Activated CD8-positive, alpha-beta memory T cell treated with anti-CD3 and anti-CD28 coated beads, Interleukin-2, amount 10 ng/mL, durations not matched to agents 7 days and 5 days (primary cell): ENCODE measurements around the gene FAM81A. TPM values are rescaled to one million over a fixed set of nuclear protein-coding genes. Genes with fewer than 3 reads are reported as not detected.
A peak's percentile ranks its signal among the peaks of the same experiment; 100 is the strongest.

ENCODE experiments used
- ATAC-seq: fragments of 150-1000 bp; cut with Tn5 transposase; one replicate; pipeline ENCODE4 v1.10.0; 2021; ENCODE audit warnings: moderate library complexity
- CTCF ChIA-PET: fragments of 350-600 bp; sonication (Branson Sonifier 250); formaldehyde crosslinking; loops from one replicate; lab custom pipeline; 2021; ENCODE audit warnings: antibody characterized with exemption; lab: Charles Lee
- DNase-seq: peaks from one replicate; pipeline ENCODE4 v3.0.0-alpha.2; 2020
- H3K27ac Mint-ChIP-seq: one replicate; pipeline ENCODE4 v1.8.0; 2021; ENCODE audit warnings: mild to moderate bottlenecking, mixed read lengths
- H3K27me3 Mint-ChIP-seq: one replicate; pipeline ENCODE4 v1.8.0; 2021; ENCODE audit warnings: mixed read lengths
- H3K36me3 Mint-ChIP-seq: one replicate; pipeline ENCODE4 v1.8.0; 2021; ENCODE audit warnings: mild to moderate bottlenecking, mixed read lengths
- H3K4me1 Mint-ChIP-seq: one replicate; pipeline ENCODE4 v1.8.0; 2021; ENCODE audit warnings: mixed read lengths
- H3K4me3 Mint-ChIP-seq: one replicate; pipeline ENCODE4 v1.8.0; 2021; ENCODE audit warnings: mild to moderate bottlenecking, moderate library complexity, mixed read lengths
- H3K9me3 Mint-ChIP-seq: one replicate; pipeline ENCODE4 v1.8.0; 2022; ENCODE audit warnings: low read depth, mixed read lengths
- total RNA-seq, 2 experiments: library from RNA; stranded (reverse); gene quantifications; one replicate each; pipeline ENCODE4 v1.2.3, GENCODE V29; 2021

The FAM81A gene
- total RNA-seq, 2 experiments from 2014 or later = 2.5 to 3.7 TPM

DNA sequence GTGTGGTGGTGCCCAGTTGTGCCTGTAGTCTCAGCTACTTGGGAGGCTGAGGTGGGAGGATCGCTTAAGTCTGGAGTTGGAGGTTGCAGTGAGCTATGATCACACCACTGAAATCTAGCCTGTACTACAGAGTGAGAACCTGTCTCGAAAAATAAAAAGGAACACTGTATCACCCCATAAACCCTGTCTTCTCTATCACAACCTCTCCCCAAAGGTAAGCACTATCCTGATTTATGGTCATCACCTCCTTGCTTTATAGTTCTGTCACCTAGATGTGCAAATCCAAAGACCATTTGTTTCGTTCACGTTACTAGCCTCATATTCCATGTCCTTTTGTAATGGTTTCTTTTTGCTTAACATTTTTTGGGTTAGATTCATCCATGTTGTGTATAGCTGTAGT, 123.6 kb downstream of the FAM81A start:
- H3K9me3 Mint-ChIP-seq = no peaks in the 10 kb centered on the region
- peaks cover 24% of the 10 kb centered on the region for H3K27me3 Mint-ChIP-seq
- H3K36me3 Mint-ChIP-seq = no peaks in the 10 kb centered on the region
- H3K4me1 Mint-ChIP-seq = peaks cover 7% of the 10 kb centered on the region
- no peak overlapping the region for H3K27ac Mint-ChIP-seq
- ATAC-seq (no peak), DNase-seq (no peak)
- no peak overlapping the region for H3K4me3 Mint-ChIP-seq
- CTCF ChIA-PET = no interaction called here

GRCh38 chr15:59562448-59563186, 124.6 kb downstream of the FAM81A start:
- Mint-ChIP-seq H3K27ac (no peak overlapping the region), H3K9me3 (no peaks in the 10 kb centered on the region), H3K36me3 (no peaks in the 10 kb centered on the region), H3K4me3 (no peak overlapping the region), H3K27me3 (peaks cover 26% of the 10 kb centered on the region), H3K4me1 (peaks cover 7% of the 10 kb centered on the region)
- DNase-seq (no peak), ATAC-seq (no peak)
- CTCF ChIA-PET = no interaction called here

DNA sequence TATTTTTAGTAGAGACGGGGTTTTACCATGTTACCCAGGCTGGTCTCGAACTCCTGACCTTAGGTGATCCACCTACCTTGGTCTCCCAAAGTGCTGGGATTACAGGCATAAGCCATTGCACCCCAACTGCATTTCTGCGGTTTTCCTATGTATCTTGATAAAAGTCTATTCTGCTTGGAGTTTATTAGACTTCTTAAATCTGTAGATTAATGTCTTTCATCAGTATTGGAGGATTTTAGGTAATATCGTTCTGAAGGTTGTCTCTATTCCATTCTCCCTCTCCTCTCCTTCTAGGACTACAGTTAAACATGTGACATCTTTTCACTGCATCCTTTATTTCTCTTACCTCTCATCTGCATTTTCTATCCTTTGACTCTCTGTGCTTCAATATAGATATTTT, 127.3 kb downstream of the FAM81A start:
- Mint-ChIP-seq H3K27me3 (peaks cover 20% of the 10 kb centered on the region), H3K4me3 (no peak overlapping the region), H3K4me1 (peaks cover 21% of the 10 kb centered on the region), H3K36me3 (no peaks in the 10 kb centered on the region), H3K27ac (no peak overlapping the region), H3K9me3 (no peaks in the 10 kb centered on the region)
- no peak for ATAC-seq
- CTCF ChIA-PET = no interaction called here
- DNase-seq = no peak

DNA sequence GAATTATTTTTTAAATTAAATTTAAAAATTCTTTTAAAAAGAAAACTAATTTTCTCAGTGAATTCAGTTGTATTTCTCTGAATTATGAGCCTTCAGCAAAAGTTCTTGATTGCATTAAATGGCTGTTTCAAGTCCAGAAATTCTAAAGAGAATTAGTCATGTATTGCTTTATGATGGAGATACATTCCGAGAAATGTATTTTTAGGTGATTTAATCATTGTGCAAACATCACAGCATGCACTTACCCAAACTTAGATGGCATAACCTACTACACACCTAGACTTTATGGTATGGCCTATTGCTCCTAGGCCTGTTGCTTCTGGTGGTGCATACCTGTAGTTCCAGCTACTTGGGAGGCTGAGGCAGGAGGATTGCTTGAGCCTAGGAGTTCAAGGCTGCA, 129.3 kb downstream of the FAM81A start:
- Mint-ChIP-seq H3K4me3 (no peak overlapping the region), H3K27ac (no peak overlapping the region), H3K4me1 (peaks cover 24% of the 10 kb centered on the region), H3K9me3 (no peaks in the 10 kb centered on the region), H3K36me3 (no peaks in the 10 kb centered on the region), H3K27me3 (peaks cover 19% of the 10 kb centered on the region)
- CTCF ChIA-PET = no interaction called here
- no peak for ATAC-seq
- DNase-seq = no peak

DNA sequence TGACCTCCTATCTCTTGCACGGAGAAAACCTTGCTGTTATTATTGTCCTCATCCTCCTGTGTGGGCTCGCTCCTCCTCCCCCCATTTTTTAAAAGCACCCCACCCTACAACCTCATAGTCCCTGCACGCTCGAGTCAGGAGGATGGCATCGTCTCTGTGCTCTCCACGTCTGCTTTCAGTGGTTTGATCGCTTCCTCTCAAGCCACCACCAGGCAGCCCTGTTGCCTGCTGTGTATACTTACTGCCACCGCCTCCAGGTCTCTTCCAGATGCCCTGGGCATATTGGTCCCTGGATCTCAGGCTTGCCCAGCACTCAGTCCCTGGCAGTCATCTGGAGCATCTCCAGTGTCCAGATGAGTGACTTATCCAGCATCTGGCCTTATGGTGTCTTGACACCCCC, 131.5 kb downstream of the FAM81A start:
- Mint-ChIP-seq H3K27ac (no peak overlapping the region), H3K4me3 (no peak overlapping the region), H3K9me3 (no peaks in the 10 kb centered on the region), H3K36me3 (no peaks in the 10 kb centered on the region), H3K4me1 (peaks cover 20% of the 10 kb centered on the region), H3K27me3 (peaks cover 10% of the 10 kb centered on the region)
- DNase-seq = peak; percentile 58
- peak; percentile 68 for ATAC-seq
- CTCF ChIA-PET = no interaction called here

GRCh38 chr15:59570315-59570714, 132.3 kb downstream of the FAM81A start:
- peaks cover 8% of the 10 kb centered on the region for H3K27me3 Mint-ChIP-seq
- H3K27ac Mint-ChIP-seq = no peak overlapping the region
- no peaks in the 10 kb centered on the region for H3K9me3 Mint-ChIP-seq
- no peaks in the 10 kb centered on the region for H3K36me3 Mint-ChIP-seq
- ATAC-seq = no peak
- no peak overlapping the region for H3K4me3 Mint-ChIP-seq
- CTCF ChIA-PET = interaction anchor here (0.6 kb wide), 1 partner anchor 151 kb away, joined by 4 read pairs; no protein-coding TSS in a partner anchor
- DNase-seq = no peak
- H3K4me1 Mint-ChIP-seq = peaks cover 20% of the 10 kb centered on the region

DNA sequence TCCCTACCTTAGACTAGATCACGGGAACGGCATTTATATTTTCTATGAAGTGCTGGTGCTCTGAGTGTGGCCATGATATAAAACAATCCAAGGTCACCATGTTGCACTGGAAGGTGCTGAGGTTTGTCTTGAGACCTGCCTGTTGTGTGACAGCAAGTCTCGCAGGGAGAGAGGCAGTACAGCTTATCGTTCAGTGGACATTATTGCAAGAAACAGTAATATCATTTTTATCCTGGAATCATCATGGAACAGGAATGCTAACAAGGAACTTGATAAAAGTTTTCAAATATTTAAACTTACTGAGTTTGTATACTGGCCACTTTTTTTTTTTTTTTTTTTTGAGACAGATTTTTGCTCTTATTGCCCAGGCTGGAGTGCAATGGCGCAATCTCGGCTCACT, 133.6 kb downstream of the FAM81A start:
- CTCF ChIA-PET = interaction anchor here (0.7 kb wide), 1 partner anchor 41 kb away, joined by 3 read pairs; no protein-coding TSS in a partner anchor
- Mint-ChIP-seq H3K4me3 (no peak overlapping the region), H3K4me1 (peaks cover 20% of the 10 kb centered on the region), H3K27me3 (peaks cover 2% of the 10 kb centered on the region), H3K9me3 (no peaks in the 10 kb centered on the region), H3K36me3 (no peaks in the 10 kb centered on the region), H3K27ac (no peak overlapping the region)
- DNase-seq (no peak), ATAC-seq (no peak)

Other genes starting within 250 kb of the FAM81A start
- gene LDHAL6B, start 231.3 kb upstream of the FAM81A start, total RNA-seq = not detected
- 100 to 1,000 TPM in 1 of 2 experiments, 10 to 100 TPM in 1; 60.3 to 224 TPM for gene MYO1E, start 65.3 kb upstream of the FAM81A start, total RNA-seq
- gene GCNT3, start 173.6 kb downstream of the FAM81A start, total RNA-seq = not detected
- 100 to 1,000 TPM; 105 to 144 TPM for gene GTF2A2, start 219.3 kb downstream of the FAM81A start, total RNA-seq